Stimulated activated CD4-positive, alpha-beta T cell treated with anti-CD3 and anti-CD28 coated beads, TNF-alpha, amount 100 ng/mL, for 4 hours (primary cell): ENCODE data around the gene C3orf20.
"Not testable (repeated sequence)": the region's sequence is repeated elsewhere in the genome, so short reads cannot be mapped to it uniquely, and the experiment has no call there.

Source experiments
- DNase-seq, 3 experiments: peaks; one replicate each; pipeline ENCODE4 v3.0.0-alpha.2; 2020; ENCODE audit warnings: low read depth in 3 of 3

The C3orf20 gene

DNA sequence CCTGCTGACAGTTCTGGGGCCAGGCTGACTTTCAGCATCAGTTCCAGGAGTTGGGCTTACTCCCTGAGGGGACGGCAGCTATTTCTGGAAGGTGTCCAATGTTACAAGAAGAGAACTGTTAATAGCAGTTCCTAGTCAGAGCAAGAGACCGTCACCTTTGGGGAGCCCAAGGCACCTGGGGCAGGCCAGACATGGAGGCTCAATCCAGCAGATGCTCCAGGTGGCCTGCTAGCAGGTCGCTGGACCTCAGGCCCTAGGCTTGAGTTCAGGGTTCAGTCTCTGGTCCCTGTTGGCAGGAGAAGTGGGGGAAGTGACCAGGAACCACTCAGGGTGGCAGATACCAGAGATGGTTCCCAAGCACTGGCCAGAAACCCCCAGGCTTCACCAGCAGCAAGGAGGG, 25.9 kb downstream of the C3orf20 start:
- no peak for DNase-seq

DNA sequence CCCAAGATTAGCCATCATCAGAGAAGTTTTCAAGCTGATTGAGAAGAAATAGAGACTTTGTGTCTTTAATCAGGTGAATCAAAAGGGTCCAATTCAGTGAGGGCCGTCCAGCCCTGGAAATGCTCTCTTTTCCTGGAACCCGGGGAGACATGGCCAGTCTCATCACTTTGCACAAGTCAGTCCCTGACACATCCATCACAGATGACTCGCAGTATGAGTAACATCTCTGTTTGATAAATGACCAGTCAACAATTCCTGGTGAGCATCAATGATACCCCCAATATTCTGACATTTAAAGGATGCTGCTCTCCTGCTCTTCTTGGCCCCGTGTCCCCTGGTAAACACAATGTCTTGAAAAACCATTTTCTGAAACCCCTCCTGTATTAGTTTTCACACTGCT, 26.7 kb downstream of the C3orf20 start:
- no peak for DNase-seq

- no peak for DNase-seq
Observed at GRCh38 chr3:14703128-14703750, 28.3 kb downstream of the C3orf20 start.

GRCh38 chr3:14703791-14704190, 28.9 kb downstream of the C3orf20 start:
- no peak for DNase-seq

GRCh38 chr3:14706096-14706495, 31.2 kb downstream of the C3orf20 start:
- DNase-seq, result no peak

DNA sequence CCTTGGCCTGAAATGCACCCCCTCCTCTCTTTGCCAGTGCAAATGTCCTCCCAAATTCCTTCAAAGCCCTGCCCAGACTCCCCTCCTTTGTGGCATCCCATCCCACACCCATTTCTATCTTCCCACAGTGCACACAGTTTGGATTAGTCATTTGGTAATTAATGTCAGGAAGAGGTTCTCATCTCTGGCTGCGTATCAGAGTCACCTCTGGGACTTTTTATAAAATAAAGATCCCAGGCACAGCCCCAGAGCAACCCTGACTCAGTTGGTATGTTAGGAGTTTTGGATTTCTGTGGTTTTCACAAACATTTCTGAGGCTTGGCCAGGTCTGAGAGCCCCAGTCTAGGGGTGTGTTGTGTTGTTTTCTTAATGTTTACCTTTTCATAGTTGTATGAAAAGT, 41.6 kb downstream of the C3orf20 start:
- no peak for DNase-seq

- no peak for DNase-seq
Observed at GRCh38 chr3:14717307-14717706, 42.4 kb downstream of the C3orf20 start.

DNA sequence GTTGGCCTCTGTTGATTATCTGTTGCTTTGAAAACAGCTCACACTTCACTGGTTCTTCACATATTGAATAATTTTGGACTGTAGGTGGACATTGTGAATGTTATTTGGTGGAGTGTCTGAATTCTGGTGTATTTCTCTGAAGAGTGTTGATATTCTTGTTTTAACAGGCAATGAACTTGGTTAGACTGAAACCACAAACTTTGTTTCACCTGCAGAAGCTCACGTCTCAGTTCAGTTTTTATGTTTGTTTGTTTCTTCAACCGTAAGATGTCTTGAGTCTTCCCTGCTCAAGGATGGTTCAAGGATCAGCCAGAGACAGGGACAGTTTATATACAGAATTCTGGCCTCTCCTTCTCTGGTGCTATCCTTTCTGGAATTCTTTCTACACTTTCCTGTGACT, 43.6 kb downstream of the C3orf20 start:
- no peak for DNase-seq

DNA sequence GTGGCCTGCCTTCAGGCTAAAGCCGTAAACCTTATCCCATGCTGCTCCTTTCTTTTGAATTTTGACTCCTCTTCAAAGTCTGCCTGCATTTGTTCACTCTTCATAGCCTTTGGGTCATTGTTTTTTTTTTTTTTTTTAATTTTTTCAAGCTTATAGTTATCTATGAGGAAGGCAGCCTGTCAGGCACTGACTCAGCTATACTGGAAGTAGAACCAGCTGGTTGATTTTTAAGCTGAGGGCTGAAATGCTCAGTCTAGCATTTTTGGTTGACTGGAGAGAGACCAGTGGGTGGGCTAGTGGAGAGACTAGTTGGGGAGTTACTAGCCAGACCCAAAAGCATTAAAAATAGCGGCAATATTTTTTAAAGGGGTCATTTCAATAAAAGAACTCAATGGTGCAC, 44.1 kb downstream of the C3orf20 start:
- DNase-seq, result no peak

DNA sequence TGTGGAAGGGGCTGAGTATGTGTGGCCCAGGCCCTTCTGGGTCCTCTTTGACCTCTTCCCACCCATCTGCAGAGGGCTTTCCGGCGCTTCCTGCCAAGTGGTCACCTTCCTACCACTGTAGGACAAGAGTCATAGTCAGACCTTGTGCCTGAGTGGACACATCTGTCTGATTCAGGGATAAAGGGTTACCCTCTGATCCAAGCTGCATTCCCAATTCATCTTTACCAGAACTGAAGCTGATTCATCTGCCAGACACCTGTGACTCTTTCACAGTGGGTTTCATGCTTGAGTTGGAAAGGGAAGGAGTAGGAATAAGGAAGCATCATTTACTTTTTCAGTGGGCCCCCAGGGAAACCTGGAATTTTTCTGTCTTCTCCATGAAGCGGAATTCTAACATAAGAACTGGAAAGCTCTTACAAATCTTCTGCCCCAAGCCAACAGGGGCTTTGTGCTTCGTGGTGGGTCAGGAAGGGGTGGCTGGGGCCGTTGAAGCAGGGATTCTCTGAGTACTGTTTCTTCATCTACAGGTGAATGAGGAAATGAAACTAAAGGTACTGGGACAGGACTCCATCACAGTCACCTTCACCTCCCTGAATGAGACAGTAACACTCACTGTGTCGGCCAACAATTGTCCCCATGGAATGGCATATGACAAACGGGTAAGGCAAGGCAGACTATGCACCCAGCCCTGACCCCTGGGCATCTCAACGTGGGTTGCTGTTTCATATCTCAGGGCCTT, 46.4 kb downstream of the C3orf20 start:
- no peak for DNase-seq

- DNase-seq, result no peak
Observed at GRCh38 chr3:14725013-14725412, 50.1 kb downstream of the C3orf20 start.

GRCh38 chr3:14725564-14726440, 50.9 kb downstream of the C3orf20 start:
- no peak for DNase-seq

DNA sequence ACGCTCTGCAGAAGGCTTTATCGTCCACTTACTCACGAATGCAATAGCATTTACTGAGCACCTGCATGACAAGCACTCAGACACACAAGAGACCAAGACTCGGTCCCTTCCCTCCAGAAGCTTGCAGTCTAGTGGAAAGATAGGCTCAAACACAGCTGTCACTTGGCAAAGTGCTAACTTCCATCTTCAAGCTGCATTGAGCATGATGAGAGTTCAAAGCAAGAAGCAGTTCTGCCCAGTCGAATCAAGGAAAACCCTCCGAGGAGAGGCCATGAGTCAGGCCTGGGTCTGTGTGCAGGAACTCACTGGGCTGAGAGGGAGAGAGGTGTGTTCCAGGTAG, 51.5 kb downstream of the C3orf20 start:
- DNase-seq, result no peak

DNA sequence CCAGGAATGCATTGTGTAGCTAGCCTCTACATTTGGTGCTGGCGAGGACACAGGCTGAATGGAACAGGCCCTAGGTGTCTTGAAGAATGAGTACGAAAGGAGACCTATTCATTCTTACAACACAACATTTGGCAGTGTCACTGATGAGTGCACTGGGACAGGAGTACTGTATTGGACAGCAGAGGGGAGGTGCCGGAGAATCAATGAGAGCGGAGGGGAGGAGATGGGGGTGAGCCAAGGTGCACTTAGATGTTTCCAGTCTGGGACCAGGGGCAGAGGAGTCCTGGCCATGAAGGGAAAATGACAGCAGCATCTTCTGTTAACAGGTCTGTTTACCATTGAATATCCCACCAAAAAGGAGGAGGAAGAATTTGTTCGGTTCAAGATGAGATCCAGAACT, 53.2 kb downstream of the C3orf20 start:
- DNase-seq, result no peak

DNA sequence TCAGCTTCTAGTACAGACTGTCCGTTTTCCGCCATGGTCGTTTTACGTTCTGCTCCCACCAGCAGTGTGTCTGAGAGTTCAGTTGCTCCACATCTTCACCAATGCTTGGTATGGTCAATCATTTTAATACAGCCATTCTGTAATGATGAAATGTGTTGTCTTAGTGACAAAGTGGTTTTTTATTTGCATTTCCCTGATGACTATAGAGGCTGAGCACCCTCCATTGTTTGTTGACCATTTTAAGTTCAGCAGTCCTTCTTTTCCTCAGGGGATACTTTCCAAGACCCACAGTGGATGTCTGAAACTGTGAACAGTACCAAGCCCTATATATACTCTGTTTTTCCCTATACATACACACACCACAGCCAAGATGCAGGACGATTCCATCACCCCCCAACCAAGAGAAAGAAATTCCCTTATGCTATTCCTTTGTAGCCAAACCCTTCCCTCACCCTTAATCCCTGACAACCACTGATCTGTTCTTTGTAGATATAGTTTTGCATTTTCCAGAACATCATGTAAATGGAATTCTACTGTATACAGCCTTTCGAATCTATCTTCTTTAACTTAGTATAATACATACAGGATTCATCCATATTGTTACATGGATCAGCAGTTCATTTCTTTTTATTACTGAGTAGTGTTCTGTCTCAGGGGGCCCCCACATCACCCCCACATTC, 55.9 kb downstream of the C3orf20 start:
- no peak for DNase-seq

DNA sequence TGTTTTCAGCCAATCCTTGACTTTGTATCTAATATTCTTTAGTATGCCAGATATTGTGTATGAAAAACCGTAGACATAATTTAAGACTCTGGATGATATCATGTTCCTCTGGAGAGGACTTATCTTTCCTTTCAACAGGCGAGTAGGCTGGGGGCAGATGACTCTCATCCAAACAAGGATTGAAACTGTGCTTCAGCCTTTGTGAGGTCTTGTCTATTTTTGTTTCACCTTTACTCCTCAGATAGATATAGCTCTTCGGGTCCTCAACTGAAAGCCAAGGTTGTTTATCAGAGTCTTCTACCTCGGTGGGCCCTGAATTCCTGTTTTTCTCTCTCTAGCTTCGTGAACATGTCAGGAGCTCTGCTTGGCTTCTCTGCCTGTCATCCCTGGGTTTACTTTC, 66.0 kb downstream of the C3orf20 start:
- no peak for DNase-seq

DNA sequence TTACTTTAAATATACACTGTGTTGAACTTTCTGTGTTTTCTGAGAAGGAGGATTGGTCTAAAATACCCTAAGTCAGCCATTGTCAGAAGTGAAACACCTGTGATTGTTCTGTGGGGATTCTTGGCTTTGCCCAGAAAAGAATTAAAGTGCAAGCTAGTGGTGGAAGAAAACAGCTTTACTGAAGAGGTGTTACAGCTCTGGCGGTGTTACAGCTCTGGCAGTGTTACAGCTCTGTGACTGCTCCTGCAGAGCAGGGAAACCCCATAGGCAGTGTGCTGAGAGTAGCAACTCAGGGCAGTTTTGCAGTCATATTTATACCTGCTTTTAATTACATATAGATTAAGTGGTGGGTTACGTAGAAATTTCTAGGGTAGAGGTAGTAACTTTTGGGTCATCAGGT, 66.6 kb downstream of the C3orf20 start:
- no peak for DNase-seq

- DNase-seq, result no peak
Observed at GRCh38 chr3:14744556-14744955, 69.6 kb downstream of the C3orf20 start.

DNA sequence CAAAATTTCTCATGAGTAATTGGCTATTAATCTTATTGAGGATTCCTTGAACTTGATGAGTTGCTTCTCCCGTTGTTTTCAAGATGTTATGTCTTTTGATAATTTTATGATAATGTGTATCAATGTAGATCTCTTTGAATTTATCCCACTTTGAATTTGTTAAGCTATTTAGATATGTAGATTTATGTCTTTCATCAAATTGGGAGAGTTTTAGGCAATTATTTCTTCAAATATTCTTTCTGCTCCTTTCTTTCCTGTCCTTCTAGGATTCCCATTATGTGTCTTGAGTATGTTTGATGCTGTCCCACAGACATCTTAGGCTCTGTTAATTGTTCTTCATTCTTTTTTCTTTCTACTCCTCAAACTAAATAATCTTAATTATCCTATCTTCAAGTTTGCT, 75.7 kb downstream of the C3orf20 start:
- no peak for DNase-seq

DNA sequence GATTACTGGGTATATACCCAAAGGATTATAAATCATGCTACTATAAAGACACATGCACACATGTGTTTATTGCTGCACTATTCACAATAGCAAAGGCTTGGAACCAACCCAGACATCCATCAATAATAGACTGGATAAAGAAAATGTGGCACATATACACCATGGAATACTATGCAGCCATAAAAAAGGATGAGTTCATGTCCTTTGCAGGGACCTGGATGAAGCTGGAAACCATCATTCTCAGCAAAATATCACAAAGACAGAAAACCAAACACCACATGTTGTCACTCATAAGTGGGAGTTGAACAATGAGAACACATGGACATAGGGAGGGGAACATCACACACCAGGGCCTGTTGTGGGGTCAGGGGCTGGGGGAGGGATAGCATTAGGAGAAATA, 78.0 kb downstream of the C3orf20 start:
- not testable (repeated sequence) for DNase-seq

GRCh38 chr3:14757153-14757700, 82.3 kb downstream of the C3orf20 start:
- no peak for DNase-seq

DNA sequence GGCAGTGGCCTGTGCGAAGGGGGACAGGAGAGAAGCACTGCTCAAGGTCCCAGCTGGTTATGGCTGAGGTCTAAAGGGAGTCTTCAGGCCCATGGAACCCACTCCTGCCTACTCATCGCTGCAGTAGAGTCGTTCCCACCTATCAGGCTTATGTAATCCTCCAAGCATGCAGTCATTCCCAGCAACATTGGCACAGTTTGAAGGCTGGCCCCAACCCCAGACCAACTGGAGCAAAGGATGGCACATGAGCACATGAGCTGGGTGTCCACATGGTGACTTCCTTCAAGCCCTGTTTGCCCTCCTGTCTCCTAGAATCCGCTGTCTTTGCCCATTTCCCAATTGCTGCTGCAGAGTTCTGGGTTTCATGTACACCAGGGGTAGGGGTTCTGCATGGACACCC, 83.4 kb downstream of the C3orf20 start:
- no peak for DNase-seq
